Fibroblast of skin of back (primary cell): ENCODE results near the gene SGPP1.
"Not testable (repeated sequence)": the region's sequence is repeated elsewhere in the genome, so short reads cannot be mapped to it uniquely, and the experiment has no call there.

Experiments used
- DNase-seq: peaks from one replicate; pipeline ENCODE4 v3.0.0-alpha.2; 2013

Gene SGPP1

DNA sequence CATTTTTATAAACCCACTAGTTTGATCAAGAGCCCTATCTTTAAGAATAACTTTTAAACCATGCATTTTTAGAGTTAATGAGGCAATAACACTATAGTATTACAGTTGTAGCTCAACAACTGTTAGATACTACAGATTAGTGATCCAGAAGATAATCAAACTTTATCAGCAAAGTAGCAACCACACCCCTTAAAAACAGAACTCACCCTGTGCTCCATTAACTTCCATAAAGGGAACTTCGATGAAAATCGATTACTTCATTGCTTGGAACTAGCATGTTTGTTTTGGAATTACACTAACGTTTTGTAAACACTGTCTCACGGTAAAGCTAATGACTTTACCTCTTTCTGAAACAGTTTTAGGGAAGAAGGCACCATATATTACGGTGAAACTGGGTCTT, 1.4 kb downstream of the SGPP1 start:
- DNase-seq: no peak

GRCh38 chr14:63725786-63726460, 1.9 kb downstream of the SGPP1 start:
- no peak for DNase-seq

- peak; percentile 27 for DNase-seq
Measured at GRCh38 chr14:63717702-63718101, 10.2 kb downstream of the SGPP1 start.

GRCh38 chr14:63715360-63715759, 12.5 kb downstream of the SGPP1 start:
- DNase-seq: no peak

DNA sequence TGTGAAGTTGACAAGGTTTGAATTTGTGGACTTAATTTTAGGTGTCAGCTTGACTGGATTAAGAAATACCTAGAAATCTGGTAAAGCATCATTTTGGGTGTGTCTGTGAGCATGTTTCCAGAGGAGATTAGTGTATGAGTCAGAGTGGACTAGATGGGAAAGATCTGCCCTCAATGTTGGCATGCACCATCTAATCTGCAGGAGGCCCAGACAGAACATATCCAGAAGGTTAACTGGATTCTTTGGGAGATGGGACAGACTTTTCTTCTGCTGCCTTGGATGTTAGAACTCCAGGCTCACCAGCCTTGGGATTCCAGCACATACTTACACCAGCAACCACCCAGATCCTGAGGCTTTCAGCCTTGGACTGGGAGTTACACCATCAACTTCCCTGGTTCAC, 14.1 kb downstream of the SGPP1 start:
- DNase-seq: peak; percentile 69

DNA sequence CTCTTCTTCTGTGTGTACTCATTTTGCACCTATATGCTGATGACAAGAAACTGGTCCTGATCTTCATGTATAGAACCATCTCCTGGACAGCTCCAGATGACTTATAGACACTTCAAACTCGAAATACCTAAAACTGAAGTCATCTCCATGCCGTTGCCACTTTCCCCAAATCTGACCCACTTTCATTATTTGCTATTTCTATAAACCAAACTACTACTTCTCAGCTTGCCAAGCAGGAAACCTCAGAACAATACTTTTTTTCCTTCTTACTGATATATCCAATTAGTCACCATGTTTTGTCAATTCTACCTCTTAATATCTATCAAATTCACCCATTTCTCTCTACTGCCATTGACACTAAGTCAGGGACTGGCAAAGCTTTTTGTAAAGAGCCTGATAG, 14.8 kb downstream of the SGPP1 start:
- no peak for DNase-seq

- DNase-seq: no peak
Measured at GRCh38 chr14:63712123-63712522, 15.7 kb downstream of the SGPP1 start.

DNA sequence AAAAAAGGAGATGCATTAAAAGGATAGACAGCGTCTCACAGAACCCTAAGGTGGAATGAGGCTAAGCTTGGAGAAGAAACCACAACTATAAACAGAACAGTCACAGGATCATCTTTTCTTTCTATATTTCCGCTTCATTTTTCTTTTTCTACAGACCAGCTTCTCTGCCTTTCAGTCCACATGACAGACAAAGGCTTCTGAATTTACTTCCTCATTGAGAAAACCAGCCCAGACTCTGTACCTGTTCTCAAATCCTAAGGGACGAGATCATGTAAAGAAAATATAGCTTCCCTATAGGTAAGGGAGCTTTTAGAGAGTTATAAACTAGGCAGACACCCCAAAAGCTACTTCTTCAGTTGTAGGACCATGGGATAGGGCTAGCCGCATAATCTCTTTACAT, 17.4 kb downstream of the SGPP1 start:
- no peak for DNase-seq

DNA sequence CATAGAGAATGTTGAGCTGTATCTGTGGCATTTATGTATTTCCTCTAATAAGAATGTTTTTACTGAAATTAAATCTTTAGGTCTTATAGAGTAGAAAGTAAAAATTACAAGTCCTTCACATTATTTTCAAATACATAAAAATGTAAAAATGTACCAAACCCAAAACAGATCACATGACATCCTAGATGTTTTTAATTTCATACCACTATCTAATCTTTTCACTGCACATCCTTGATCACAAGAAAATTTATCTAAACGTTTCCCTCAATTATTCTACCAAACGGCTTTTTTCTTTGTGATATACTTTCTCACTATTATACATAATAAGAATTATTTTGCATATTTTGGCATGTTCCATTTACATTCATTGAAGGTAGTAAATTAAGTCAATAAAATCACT, 18.3 kb downstream of the SGPP1 start:
- no peak for DNase-seq

GRCh38 chr14:63707216-63707615, 20.6 kb downstream of the SGPP1 start:
- DNase-seq: no peak

GRCh38 chr14:63705561-63706070, 22.2 kb downstream of the SGPP1 start:
- DNase-seq: no peak

GRCh38 chr14:63702530-63702929, 25.3 kb downstream of the SGPP1 start:
- not testable (repeated sequence) for DNase-seq

DNA sequence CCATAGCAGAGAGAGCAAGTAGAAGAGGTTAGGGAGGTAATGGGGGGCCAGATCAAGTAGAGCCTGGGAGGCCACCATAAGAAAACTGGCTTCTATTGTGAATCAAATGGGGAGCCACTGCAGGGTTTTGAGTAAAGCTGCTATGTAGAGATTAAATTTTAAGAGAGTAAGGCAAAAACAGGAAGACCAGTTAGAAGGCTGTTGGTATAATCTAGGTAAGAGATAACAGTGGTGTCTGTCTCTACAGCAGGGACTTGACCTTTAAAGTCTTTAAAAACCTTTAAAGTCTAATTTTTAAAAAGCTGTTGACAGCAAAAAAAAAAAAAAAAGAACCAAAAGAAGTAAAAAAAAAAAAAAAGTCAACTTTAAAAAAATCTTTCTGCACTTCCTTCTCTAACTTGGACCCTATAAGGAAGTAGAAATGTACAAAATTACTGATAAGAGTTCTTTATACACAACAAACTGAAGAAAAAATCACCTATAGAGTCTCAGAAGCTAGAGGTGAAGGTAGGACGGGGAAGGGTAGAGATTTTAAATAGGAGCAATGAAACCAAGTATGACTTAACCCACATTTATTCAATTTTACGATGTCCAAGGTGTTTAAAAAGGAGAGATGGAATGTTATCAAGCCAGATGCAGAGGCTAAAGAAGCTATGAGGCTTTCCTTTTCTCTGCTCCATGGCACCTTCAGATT, 26.1 kb downstream of the SGPP1 start:
- DNase-seq: no peak

- DNase-seq: peak; percentile 45
Measured at GRCh38 chr14:63692310-63693020, 35.4 kb downstream of the SGPP1 start.

GRCh38 chr14:63689132-63689531, 38.7 kb downstream of the SGPP1 start:
- DNase-seq: no peak

DNA sequence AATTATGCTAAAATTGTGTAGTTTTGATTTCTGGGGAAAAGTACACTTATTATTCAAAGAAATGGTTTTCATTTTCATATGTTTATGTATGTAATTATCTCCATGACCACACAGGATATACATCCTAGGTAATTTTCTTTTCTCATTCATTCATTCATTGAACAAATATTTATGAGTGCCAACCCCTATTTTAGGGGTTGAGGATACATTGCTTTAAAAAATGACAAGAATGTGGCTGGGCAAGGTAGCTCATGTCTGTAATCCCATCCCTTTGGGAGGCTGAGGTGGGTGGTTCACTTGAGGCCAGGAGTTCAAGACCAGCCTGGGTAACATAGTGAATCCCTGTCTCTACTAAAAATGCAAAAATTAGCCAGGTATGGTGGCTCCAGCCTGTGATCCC, 40.9 kb downstream of the SGPP1 start:
- peak; percentile 16 for DNase-seq

DNA sequence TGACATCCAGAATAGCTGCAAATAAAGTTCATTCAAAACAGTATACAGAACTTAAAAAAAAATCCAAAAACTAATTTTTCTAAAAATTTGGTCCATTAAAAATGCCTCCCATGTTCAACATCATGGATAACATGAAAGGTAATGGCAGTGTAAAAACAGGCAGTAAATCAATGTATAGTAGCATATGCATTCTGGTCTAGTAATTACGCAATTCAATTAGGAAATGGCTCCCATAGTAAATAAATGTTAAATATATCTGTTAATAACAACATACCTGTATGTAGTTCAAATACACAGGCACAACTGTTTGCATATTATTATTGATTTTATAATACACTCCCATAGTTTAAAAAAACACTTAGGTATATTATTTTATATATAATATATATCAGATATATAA, 42.5 kb downstream of the SGPP1 start:
- no peak for DNase-seq

- DNase-seq: no peak
Measured at GRCh38 chr14:63682727-63683593, 44.9 kb downstream of the SGPP1 start.

- DNase-seq: no peak
Measured at GRCh38 chr14:63678536-63678935, 49.3 kb downstream of the SGPP1 start.

DNA sequence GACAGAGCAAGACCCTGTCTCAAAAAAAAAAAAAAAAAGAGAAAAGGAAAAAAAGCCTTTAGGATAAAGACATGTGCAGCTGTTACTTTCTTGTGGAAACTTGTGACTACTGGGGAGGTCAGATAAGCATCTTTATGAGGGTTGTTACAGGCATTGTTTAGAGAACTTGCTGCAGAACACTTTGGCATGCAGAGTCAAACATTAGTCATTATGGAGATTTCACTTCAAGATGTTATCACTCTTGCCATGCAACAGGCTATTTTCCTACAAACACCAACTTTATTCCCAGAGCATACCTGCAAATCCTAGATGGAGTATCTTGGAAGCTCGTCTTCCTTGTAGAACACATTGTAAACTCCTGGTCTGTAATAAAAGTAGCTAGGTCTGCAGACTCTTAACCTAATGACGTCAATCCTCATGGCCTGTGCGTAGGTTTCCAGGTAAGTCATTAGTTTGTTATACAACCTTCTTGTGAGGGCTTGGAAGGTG, 49.9 kb downstream of the SGPP1 start:
- DNase-seq: peak; percentile 5

DNA sequence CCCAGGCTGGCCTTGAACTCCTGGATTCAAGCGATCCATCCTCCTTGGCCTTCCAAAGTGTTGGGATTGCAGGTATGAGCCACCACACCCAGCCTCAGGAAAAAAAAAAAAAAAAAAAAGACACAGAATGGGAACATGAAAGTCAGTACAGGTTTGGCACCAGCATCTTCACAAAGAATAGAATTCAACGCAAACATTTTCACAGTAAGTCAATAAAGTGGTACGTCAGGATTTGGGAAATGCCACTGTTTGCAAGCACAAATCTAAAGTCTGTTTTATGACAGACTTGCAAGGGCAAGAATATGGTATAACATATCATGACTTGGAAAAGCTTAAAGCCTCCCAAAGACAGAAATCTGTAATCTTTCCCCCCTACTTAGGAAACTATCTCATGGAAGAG, 51.2 kb downstream of the SGPP1 start:
- DNase-seq: no peak

- no peak for DNase-seq
Measured at GRCh38 chr14:63673886-63674497, 53.9 kb downstream of the SGPP1 start.
